Heart left ventricle (tissue), 13 donors: ENCODE data around the gene C1S.

ENCODE experiments used
- POLR2A ChIP-seq, 2 donors: fragments of 450-650 bp; IDR thresholded peaks; one replicate each; pipeline ENCODE4 v1.6.1; 2017; ENCODE audit warnings: antibody characterized with exemption in 2 of 2, mild to moderate bottlenecking in 2 of 2, moderate library complexity in 2 of 2
- TF ChIP-seq, protein P1 (sequence below), 12 donors: fragments of 200-600 bp; sonication (generic) in 4 of 12; IDR thresholded peaks; one replicate each; pipeline versions ENCODE4 v1.5.0 to v1.8.0; 2018 to 2022; ENCODE audit warnings: antibody characterized with exemption in 12 of 12, mild to moderate bottlenecking in 5 of 12
- donor health status: ischemic (EF 13 %, LVEDD 7.1; RV severe dilation, severe dysfunction).
- donor health status: DM: no; HTN: yes; CAD: no.
- donor health status: DM: no; HTN: no; CAD: no.
- donor health status: ischemic (EF 25% LVEDD 6.9; RV normal size, moderate dysfunction).
- donor health status: ischemic (EF 25% LVEDD 5.7; RV mildly dilated, moderate dysfunction).
- donor health status: ischemic (EF 35%, LVEDD 5.7; RV mildly dilated, moderate dysfunction).
- donor health status: nonischemic (EF 11% LVEDD 7.7; RV severe dilation, severe dysfunction).
- donor health status: DM: yes; HTN: yes; CAD: no.
- donor health status: PGD.
- donor health status: ischemic (EF 29% LVEDD 5.4; RV normal size, mild dysfunction).
- donor health status: nonischemic (EF 23%, LVEDD 6.1; RV moderate dilation, normal function).

DNA sequence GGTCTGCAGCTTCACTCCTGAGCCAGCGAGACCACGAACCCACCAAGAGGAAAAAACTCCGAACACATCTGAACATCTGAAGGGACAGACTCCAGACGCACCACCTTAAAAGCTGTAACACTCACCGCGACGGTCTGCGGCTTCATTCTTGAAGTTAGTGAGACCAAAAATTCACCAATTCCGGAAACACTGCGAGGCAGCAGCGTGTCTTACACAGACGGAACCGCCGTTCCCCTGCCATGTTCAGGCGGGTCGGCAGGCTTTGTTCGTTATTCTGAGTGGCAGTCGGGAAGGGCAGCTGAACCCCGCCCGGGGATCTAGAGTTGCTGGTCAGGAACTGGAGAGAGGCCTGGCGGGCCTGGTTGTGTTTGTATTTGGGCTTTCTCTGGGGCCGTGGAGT is 21.9 kb upstream of the C1S start:
- TF ChIP-seq, protein P1, sequence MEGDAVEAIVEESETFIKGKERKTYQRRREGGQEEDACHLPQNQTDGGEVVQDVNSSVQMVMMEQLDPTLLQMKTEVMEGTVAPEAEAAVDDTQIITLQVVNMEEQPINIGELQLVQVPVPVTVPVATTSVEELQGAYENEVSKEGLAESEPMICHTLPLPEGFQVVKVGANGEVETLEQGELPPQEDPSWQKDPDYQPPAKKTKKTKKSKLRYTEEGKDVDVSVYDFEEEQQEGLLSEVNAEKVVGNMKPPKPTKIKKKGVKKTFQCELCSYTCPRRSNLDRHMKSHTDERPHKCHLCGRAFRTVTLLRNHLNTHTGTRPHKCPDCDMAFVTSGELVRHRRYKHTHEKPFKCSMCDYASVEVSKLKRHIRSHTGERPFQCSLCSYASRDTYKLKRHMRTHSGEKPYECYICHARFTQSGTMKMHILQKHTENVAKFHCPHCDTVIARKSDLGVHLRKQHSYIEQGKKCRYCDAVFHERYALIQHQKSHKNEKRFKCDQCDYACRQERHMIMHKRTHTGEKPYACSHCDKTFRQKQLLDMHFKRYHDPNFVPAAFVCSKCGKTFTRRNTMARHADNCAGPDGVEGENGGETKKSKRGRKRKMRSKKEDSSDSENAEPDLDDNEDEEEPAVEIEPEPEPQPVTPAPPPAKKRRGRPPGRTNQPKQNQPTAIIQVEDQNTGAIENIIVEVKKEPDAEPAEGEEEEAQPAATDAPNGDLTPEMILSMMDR (IDR thresholded peaks at IDR 0.05), result no peak
- no peak for TF ChIP-seq POLR2A (IDR thresholded peaks at IDR 0.05)
